Astrocyte (in vitro differentiated cells and primary cell): ENCODE measurements around the gene TUBA4B.

Experiments
- EZH2 ChIP-seq: IDR thresholded peaks from 2 replicates; pipeline ENCODE4 v1.6.1; 2012; ENCODE audit warnings: mild to moderate bottlenecking, low read length, inconsistent platforms; ENCODE audit not compliant: insufficient read depth
- TF ChIP-seq, protein P1 (sequence below): IDR thresholded peaks from 2 replicates; pipeline ENCODE4 v1.5.1; 2011; ENCODE audit warnings: low read depth, mild to moderate bottlenecking, inconsistent platforms, low read length, moderate library complexity; ENCODE audit not compliant: insufficient read depth

DNA sequence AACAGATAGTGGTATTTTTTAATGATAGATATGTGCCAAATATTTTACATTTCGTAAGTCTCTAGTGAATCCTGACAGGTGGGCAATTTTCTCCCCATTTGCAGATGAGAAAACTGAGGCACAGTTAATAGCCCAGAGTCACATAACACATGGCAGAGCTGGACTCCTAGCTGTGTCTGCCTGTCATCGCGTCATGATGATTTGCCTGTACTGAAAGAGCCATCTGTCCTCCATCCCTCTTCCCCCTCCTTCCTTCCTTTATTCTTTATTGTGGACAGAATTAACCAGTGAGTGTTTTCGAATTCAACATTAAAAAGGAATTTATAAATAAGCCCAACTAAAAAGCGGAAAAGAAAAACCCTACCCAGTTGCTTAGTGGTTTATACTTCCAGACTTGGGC is 29.3 kb downstream of the TUBA4B start:
- no peak for TF ChIP-seq EZH2
- TF ChIP-seq, protein P1, sequence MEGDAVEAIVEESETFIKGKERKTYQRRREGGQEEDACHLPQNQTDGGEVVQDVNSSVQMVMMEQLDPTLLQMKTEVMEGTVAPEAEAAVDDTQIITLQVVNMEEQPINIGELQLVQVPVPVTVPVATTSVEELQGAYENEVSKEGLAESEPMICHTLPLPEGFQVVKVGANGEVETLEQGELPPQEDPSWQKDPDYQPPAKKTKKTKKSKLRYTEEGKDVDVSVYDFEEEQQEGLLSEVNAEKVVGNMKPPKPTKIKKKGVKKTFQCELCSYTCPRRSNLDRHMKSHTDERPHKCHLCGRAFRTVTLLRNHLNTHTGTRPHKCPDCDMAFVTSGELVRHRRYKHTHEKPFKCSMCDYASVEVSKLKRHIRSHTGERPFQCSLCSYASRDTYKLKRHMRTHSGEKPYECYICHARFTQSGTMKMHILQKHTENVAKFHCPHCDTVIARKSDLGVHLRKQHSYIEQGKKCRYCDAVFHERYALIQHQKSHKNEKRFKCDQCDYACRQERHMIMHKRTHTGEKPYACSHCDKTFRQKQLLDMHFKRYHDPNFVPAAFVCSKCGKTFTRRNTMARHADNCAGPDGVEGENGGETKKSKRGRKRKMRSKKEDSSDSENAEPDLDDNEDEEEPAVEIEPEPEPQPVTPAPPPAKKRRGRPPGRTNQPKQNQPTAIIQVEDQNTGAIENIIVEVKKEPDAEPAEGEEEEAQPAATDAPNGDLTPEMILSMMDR = no peak
